Activated CD4-positive, alpha-beta T cell treated with anti-CD3 and anti-CD28 coated beads, Interleukin-2, amount 50 U/mL, for 16 hours (primary cell): ENCODE data around the gene CD82.
"Not testable (repeated sequence)": the region's sequence is repeated elsewhere in the genome, so short reads cannot be mapped to it uniquely, and the experiment has no call there.

Experiments
- DNase-seq: peaks from one replicate; pipeline ENCODE4 v3.0.0-alpha.2; 2020

Gene CD82

DNA sequence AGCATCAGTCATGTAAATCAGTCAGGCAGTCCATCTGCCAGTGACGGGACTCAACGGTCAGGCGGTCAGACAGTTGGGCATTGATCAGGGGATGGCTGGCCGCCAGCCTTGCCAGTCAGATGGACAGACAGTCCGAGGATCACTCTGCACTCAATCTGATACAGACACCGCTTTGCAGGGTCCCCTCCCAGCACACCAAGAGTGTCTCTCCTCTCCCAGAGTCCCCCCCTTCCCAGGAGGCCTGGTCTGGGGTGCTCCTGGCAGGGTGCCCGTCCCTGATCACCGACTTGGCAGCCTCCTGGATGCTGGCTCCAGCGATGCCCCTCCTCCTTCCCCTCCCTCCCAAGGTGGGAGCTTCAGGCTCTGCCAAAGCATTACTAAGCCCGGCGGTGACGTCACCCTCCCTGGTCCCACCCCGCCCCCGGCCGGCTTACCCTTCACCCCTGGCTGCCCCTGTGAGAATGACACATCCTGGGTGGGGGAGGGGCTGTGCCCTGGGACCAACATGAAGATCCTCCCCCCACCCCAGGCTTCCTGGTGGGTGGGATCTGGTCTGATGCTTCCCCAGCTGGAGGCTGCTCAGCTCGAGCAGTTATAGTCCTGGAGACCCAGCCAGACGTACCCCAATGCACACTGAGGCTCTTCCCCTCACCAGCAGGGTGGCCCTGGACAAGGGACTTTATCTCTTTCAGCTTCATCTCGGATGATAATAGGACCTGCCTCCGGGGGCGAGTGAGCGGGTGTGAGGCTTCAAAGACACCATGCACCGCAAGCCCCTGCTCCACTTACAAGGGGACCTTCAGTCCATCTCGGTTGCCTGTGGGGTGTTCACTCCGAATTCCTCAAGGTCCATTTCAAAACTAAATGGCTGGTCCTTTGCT, 69.2 kb downstream of the CD82 start:
- DNase-seq = no peak

DNA sequence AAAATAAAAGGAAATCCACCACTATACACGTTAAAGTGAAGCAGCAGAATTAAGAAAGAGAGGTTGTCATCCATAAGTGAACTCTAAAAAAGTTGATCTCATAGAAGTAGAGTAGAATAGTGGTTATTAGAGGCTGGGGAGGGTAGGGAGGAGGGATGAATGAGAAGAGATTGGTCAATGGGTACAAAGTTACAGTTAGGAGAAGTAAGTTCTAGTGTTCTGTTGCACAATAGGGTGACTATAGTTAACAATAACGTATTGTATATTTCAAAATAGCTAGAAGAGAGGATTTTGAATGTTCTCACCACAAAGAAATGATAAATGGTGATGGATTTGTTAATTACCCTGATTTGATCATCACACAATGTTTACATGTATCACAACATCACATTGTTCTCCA, 72.0 kb downstream of the CD82 start:
- no peak for DNase-seq

DNA sequence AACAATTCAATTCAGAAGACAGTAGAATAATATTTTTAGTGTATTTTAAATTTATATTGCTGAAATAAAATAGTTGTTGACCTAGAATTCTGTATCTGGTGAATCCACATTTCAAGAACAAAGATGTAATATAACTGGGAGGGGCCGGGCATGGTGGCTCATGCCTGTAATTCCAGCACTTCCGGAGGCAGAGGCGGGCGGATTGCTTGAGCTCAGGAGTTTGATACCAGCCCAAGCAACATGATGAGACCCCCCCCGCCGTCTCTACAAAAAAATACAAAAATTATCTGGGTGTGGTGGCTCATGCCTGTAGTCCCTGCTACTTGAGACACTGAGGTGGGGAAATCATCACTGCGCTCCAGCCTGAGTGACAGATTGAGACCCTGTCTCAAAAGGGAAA, 72.6 kb downstream of the CD82 start:
- no peak for DNase-seq

DNA sequence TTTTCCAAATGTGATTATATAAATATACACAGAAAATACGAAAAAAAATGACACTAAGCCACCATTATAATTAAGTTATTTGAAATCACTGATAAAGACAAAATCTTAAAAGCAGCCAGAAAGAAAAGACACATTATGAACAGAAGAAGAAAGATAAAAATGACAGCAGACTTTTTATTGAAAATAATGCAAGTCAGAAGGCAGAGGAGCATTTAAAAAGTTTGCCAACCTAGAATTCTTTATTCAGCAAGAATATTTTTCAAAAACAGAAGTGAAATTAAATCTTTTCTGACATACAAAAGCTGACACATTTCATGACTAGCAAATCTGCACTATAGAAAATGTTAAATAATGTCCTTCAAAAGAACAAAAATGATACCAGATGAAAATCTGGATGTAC, 77.8 kb downstream of the CD82 start:
- DNase-seq = no peak

DNA sequence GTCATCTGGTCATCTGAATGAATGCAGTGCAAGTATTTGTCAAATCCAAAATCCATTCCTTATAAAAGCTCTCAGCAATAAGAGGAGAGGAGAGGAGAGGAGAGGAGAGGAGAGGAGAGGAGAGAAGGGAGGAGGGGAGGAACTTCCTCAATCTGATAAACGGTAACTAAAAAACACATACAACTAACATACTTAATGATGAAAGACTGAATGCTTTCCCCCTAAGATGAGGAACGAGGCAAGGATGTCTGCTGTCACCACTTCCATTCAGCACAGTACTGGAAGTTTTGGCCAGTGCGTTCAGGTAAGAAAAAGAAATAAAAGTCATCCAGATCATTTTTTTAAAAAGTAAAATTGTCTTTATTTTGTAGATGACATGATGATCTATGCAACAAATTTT, 80.4 kb downstream of the CD82 start:
- no peak for DNase-seq

DNA sequence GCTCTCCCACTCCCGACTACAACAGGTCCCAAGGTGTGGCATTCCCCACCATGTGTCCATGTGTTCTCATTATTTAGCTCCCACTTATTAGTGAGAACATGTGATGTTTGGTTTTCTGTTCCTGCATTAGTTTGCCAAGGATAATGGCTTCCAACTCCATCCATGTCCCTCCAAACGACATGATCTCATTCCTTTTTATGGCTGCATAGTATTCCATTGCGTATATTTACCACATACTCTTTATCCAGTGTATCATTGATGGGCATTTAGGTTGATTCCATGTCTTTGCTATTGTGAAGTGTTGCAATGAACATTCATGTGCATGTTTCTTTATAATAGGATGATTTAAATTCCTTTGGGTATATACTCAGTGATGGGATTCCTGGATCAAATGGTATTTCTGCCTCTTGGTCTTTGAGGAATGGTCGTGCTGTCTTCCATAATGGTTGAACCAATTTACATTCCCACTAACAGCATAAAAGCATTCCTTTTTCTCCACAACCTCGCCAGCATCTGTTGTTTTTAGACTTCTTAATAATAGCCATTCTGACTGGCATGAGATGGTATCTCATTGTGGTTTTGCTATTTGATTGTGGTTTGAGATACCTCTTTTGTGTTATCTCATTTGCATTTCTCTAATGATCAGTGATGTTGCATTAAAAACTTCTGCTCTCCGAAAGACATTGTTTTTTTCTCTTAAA, 81.9 kb downstream of the CD82 start:
- DNase-seq = not testable (repeated sequence)

DNA sequence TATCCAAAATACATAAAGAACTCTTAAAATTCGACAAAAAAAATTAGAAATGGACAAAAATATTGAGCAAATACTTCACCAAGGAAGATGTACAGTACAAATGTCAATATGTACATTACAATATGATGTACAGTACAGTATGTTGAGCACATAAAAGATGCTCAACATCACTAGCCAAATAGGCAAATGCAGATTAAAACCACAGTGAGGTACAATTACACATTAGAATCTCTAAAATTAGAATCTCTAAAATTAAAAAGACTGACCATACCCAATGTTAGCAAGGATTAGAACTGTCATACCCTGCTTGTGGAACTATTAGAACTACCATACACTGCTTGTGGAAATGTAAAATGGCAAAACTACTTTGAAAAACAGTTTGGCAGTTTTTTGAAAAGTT, 82.6 kb downstream of the CD82 start:
- DNase-seq = no peak

DNA sequence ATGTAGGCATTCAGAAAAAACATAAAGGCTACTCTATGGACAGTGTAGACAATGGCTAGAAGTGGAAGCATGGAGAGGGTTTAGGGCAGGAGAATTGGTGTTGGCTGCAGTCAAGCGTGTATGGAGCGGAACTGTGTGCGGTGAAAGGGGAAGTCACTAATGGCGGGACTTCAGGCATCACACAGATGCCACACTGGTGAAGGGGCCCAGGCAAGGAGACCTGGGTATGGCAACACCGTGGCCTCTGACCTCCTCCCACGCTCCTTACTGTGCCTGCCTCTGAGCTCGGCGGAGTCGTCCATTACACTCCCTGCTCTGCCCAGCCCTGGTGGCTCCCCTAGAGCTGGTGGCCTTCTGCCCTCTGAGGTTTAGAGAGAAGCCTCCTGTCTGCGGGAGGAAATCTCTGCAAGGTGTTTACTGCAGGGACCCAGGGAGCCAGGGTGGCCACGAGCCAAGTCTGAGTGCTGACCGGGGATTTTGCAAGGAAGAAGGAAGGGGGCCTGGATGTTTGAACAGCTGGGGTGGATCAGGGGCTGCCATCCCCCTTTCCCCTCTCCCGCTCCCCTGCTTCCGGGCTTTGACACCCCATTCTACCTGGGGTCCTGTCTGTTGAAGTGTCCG, 86.2 kb downstream of the CD82 start:
- no peak for DNase-seq

DNA sequence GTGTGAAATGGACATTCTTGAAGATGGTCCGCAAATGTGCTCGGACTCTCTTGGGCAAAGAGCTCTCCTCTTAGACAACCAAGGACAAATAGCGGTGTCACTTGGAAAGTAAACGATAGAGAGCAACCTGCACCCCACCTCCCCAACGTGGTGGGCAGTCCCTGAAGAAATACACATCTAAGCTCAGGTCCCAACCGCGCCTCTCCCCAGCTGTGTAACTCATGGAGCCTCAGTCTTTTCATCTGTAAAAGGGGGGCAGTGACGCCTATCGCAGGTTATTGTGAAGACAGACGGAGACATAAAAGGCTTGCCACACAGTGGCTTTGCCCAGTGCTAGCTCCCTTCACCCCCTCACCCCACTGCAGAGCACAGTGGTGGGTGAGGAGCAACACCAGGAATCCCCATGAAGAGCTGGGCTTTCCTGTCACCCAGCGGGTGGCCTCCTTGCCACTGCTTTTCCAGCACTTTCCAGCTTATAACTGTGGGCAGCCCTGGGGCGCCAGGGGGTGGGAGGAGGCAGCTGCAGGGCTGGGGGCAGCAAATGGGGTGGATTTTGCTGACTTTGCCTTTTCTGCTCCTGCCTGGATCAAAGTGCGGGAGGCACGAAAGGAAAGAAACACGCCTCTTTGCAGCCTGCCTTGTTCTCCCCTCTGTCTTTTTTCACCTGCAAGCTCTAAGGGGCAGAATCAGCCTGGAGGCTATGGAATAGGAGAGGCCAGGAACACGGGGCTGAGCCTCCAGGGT, 87.6 kb downstream of the CD82 start:
- DNase-seq = no peak

DNA sequence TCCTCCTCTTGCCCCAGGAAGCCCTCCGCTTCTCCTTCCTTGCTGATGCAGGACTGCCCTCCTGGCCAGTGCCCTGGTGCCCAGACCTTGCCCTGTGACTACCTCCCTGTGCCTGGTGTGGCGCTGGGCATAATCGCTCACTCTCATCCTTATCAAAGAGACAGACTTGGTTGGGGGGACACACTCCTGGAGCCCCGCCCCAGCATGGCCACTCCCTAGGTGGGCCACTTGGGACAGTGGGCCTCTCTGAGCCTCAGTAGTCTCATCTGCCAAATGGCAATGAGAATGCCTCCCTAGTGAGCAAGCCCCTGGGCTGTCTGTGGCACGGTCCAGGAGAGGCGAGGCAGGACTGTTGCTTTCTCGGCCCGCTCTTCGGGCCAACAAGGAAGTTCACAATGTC, 88.6 kb downstream of the CD82 start:
- DNase-seq = no peak

DNA sequence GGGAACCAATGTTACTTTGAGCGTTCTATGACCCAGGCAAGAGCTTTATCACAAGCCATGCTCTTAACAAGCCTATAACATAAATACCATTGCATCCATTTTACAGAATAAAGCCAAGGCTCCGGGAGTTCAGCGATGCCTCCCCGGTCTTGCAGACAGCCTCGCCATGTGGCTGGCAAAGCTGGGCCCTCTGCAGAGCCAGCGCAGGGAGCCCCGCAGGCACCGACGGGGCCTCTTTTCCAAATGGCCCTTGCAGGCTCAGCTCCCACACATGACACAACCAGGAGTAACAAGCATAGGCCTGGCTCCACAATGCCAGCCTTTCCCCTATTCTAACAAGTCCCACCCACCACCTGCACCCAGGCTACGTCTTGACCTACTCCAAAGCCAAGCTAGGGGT, 89.1 kb downstream of the CD82 start:
- no peak for DNase-seq

DNA sequence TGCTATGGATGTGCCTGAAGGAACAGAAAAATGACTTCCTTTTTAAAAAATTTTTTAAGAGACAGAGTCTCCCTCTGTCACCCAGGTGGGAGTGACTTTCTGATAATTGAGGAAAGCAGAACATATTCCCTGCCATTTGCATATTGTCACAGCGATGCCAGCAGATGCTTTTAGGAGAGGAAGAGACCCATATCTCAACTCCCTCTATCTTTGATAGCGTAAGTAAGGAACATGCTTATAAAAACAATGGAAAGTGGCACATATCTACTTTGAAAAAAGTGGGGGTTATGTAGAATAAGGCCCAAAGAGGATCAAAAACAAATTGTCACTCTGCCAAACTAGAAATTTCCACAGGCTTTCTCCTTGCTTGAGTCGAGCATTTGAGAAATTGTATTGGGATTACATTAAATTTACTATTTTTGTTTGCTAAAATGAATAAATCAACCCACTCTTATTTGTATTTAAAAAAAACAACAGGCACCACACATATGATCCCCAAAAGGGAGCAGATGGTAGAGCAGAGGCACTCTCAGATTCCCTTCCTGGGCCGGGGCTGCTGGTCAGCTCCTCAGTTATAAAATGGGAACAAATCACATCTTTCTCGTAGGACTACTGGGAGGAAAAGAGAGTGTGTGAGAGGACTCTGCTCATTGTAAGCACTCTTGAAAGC, 92.5 kb downstream of the CD82 start:
- no peak for DNase-seq

DNA sequence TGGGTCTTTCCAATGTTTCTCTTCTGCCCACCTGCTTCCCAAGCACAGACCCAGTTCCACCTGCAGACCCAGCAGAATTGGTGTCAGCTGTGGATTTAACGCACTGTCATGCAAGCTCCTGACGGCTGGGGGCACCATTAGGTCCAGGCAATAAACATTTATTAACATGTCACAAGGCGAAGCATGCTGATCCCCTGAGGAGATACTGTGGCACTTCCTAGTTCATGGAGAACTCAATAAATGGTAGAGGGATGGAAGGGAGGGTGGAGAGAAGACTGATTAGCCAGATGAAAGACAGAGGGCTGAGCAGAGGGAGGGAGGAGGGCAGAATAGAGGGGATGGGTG, 93.0 kb downstream of the CD82 start:
- no peak for DNase-seq

DNA sequence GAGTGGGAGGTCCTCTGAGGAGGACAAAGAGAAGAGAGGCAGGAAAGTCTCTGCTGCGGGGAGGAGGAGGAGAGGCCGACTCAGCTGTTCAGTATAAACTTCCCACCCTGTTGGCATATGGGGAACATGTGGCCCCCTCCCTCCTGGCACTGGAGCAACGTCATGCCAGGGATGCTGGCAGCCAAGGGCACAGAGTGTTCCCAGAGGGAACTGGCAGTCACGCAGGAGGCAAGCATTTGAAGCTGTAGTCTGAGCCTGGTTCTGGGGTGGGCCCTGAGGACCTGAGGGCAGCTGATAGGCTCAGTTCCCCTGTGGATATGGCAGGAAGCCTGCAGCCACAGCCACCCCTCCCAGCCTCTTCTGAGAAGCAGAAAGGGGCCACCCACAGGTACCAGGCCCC, 94.2 kb downstream of the CD82 start:
- DNase-seq = no peak

DNA sequence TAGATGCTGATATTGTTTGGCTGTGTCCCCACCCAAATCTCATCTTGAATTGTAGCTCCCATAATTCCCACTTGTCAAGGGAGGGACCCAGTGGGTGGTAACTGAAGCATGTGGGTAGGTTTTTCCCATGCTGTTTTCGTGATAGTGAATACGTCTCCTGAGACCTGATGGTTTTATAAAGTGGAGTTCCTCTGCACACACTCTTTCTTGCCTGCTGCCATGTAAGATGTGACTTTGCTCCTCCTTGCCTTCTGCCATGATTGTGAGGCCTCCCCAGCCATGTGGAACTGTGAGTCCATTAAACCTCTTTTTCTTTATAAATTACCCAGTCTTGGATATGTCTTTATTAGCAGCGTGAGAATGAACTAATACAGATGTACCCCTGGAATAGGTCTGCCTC, 95.1 kb downstream of the CD82 start:
- DNase-seq = not testable (repeated sequence)

DNA sequence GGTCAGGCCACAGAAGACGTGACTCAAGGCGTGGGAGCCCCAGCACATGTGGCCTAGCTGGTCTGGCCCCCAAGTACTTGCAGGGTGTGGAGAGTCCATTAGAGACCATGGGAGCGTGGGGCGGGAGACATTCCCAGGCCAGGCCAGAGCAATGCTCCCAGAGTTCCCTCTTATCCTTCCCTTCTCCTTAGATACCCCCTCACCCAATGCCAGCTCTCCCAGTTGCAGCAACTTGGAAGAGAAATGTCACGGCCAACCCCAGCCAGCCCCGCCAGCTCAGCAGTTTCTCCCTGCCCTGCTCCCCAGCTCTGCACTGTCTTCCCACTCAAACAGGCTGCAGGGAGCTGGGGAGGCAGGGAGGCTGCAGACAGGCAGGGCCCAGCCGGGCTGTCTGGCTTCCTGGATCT, 95.9 kb downstream of the CD82 start:
- no peak for DNase-seq
